CD14-positive monocyte (primary cell): Measurements from ENCODE around the gene OR3A2. TPM values are rescaled to one million over a fixed set of nuclear protein-coding genes. Genes with fewer than 3 reads are reported as not detected.

Experiments
- DNase-seq, 3 donors: peaks; one replicate each; pipeline ENCODE4 v3.0.0-alpha.2; 2011 to 2022
- H2AFZ ChIP-seq: 2 replicates; pipeline ENCODE4 v1.6.0; 2012; ENCODE audit warnings: mild to moderate bottlenecking, low read depth, low read length, inconsistent platforms; ENCODE audit not compliant: insufficient read depth, poor library complexity, severe bottlenecking
- H3K27ac ChIP-seq, 2 donors: 1 replicate in 1 of 2; 2 replicates in 1 of 2; pipeline ENCODE4 v1.5.1; 2012 to 2013; ENCODE audit warnings: low read length in 2 of 2, control low read depth in 1 of 2, inconsistent platforms in 1 of 2, low read depth in 1 of 2, mild to moderate bottlenecking in 1 of 2
- H3K27me3 ChIP-seq, 2 donors: one replicate each; pipeline versions ENCODE4 v1.6.0 to v1.6.1; 2011 to 2013; ENCODE audit warnings: low read length in 2 of 2; ENCODE audit not compliant: control insufficient read depth in 2 of 2, insufficient read depth in 2 of 2
- H3K36me3 ChIP-seq, 2 donors: replicated peaks in 1 of 2; 1 replicate in 1 of 2; 2 replicates in 1 of 2; pipeline versions ENCODE4 v1.5.1 to v1.6.1; 2012 to 2013; ENCODE audit warnings: low read length in 2 of 2, control low read depth in 1 of 2, inconsistent platforms in 1 of 2, mild to moderate bottlenecking in 1 of 2; ENCODE audit not compliant: insufficient read depth in 2 of 2, control insufficient read depth in 1 of 2
- H3K4me1 ChIP-seq, 2 donors: 1 replicate in 1 of 2; 2 replicates in 1 of 2; pipeline versions ENCODE4 v1.5.1 to v1.6.1; 2012 to 2013; ENCODE audit warnings: low read length in 2 of 2, control low read depth in 1 of 2, inconsistent platforms in 1 of 2, mild to moderate bottlenecking in 1 of 2, moderate library complexity in 1 of 2; ENCODE audit not compliant: insufficient read depth in 2 of 2, control insufficient read depth in 1 of 2
- H3K4me2 ChIP-seq: replicated peaks from 2 replicates; pipeline ENCODE3; 2012; ENCODE audit warnings: low read length, moderate library complexity, mild to moderate bottlenecking; ENCODE audit not compliant: poor library complexity, severe bottlenecking; ENCODE audit errors: extremely low read depth
- H3K4me3 ChIP-seq, 3 experiments: fragments of 200-600 bp in 1 of 3; sonication (generic) in 1 of 3; replicated peaks in 1 of 3; 1 replicate in 2 of 3; 2 replicates in 1 of 3; pipeline ENCODE4 v1.5.1; 2011 to 2013; ENCODE audit warnings: low read length in 3 of 3, mild to moderate bottlenecking in 3 of 3, control low read depth in 2 of 3, low read depth in 2 of 3, inconsistent platforms in 1 of 3, moderate library complexity in 1 of 3
- H3K79me2 ChIP-seq: 2 replicates; pipeline ENCODE4 v1.6.0; 2012; ENCODE audit warnings: mild to moderate bottlenecking, control low read depth, inconsistent platforms, low read length, moderate library complexity; ENCODE audit not compliant: insufficient read depth
- H3K9ac ChIP-seq: 2 replicates; pipeline ENCODE4 v1.6.0; 2017; ENCODE audit warnings: low read length, mild to moderate bottlenecking; ENCODE audit not compliant: insufficient read depth, poor library complexity, severe bottlenecking
- H3K9me3 ChIP-seq, 2 donors: replicated peaks in 1 of 2; 1 replicate in 1 of 2; 2 replicates in 1 of 2; pipeline versions ENCODE4 v1.5.1 to v1.6.1; 2012 to 2013; ENCODE audit warnings: low read length in 2 of 2, control low read depth in 1 of 2; ENCODE audit not compliant: control insufficient read depth in 1 of 2, insufficient read depth in 1 of 2
- H4K20me1 ChIP-seq: 2 replicates; pipeline ENCODE4 v1.6.0; 2012; ENCODE audit warnings: mild to moderate bottlenecking, low read length, control low read depth, moderate library complexity; ENCODE audit not compliant: insufficient read depth
- H3K27ac Mint-ChIP-seq, 7 donors: one replicate each; pipeline ENCODE4 v1.8.0; 2020; ENCODE audit warnings: mild to moderate bottlenecking in 7 of 7, mixed read lengths in 7 of 7, moderate library complexity in 6 of 7, inconsistent platforms in 2 of 7
- H3K27me3 Mint-ChIP-seq, 3 donors: one replicate each; pipeline ENCODE4 v1.8.0; 2021 to 2022; ENCODE audit warnings: low read depth in 3 of 3, mild to moderate bottlenecking in 3 of 3, mixed read lengths in 3 of 3, moderate library complexity in 3 of 3, inconsistent platforms in 1 of 3
- H3K36me3 Mint-ChIP-seq, 2 donors: one replicate each; pipeline ENCODE4 v1.8.0; 2020; ENCODE audit warnings: mixed read lengths in 2 of 2, inconsistent platforms in 1 of 2, mild to moderate bottlenecking in 1 of 2
- H3K4me1 Mint-ChIP-seq: one replicate; pipeline ENCODE4 v1.8.0; 2020; ENCODE audit warnings: mild to moderate bottlenecking, mixed read lengths
- H3K4me3 Mint-ChIP-seq, 2 donors: one replicate each; pipeline ENCODE4 v1.8.0; 2020; ENCODE audit warnings: mild to moderate bottlenecking in 2 of 2, mixed read lengths in 2 of 2, moderate library complexity in 1 of 2
- H3K9me3 Mint-ChIP-seq, 7 donors: one replicate each; pipeline ENCODE4 v1.8.0; 2020 to 2022; ENCODE audit warnings: mixed read lengths in 7 of 7, mild to moderate bottlenecking in 6 of 7, moderate library complexity in 6 of 7, inconsistent platforms in 2 of 7
- WGBS: methylation state at CpG from one replicate; pipeline ENCODE4 v1.1.5; 2013; ENCODE audit warnings: missing lambda C conversion rate; ENCODE audit not compliant: insufficient coverage; 5-methylcytosine and 5-hydroxymethylcytosine counted together
- intact Hi-C, 2 donors: fragments of 100-400 bp; cut with micrococcal nuclease; formaldehyde crosslinking; loops; one replicate each; pipeline versions ENCODE4 v1.15.0 to v1.15.1; 2023
- polyA plus RNA-seq, 3 donors: library from polyadenylated mRNA; depleted of rRNA in 1 of 3; unstranded in 2 of 3; stranded (reverse) in 1 of 3; fragments of 300-500 nt in 2 of 3; fragments of >200 nt in 1 of 3; fragmentation: Illumina TruSeq in 2 of 3; gene quantifications; 1 replicate in 2 of 3; 2 replicates in 1 of 3; pipeline ENCODE4 v1.2.3, GENCODE V29; 2012 to 2021
- TF ChIP-seq, protein P1 (sequence below): fragments of 200-600 bp; IDR thresholded peaks from one replicate; pipeline ENCODE4 v1.8.0; 2022; ENCODE audit warnings: antibody characterized with exemption, mild to moderate bottlenecking

Gene OR3A2
- polyA plus RNA-seq, 3 donors, result not detected

DNA sequence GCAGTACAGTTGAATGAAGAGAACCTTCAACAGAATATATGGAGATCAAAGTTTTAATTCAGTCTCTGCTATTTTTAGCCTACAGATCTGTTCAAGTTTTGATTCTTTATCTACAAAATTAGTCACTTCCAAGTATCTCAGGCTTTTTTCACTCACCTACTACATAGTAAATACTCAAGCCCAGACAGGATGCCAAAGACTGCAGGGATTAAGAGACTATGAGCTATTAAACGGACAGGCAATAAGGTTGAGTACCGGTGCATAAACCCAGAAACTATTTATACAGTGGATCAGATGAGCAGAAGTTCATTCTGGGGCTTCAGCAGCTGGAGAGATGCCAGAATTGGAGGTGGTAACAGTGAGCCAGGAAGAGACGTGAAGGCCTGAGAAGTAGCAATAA is 69.3 kb downstream of the OR3A2 start:
- no peak overlapping the region for H3K4me3 ChIP-seq
- no peak overlapping the region for H2AFZ ChIP-seq
- intact Hi-C loops, result no loop called here
- Mint-ChIP-seq H3K27ac (no peak overlapping the region), H3K36me3 (no peaks in the 10 kb centered on the region), H3K9me3 (peaks cover 0 to 4% (median 2%) of the 10 kb centered on the region in 7 donors), H3K4me1 (no peaks in the 10 kb centered on the region), H3K4me3 (no peak overlapping the region), H3K27me3 (peaks cover 0 to 9% (median 0%) of the 10 kb centered on the region in 3 donors)
- H3K9ac ChIP-seq, result no peak overlapping the region
- no peaks in the 10 kb centered on the region for H3K9me3 ChIP-seq
- WGBS, result 60% methylated on average over 2 of the region's 3 CpGs
- H4K20me1 ChIP-seq, result no peaks in the 10 kb centered on the region
- H3K36me3 ChIP-seq, result no peaks in the 10 kb centered on the region
- no peak for DNase-seq
- H3K79me2 ChIP-seq, result no peaks in the 10 kb centered on the region
- TF ChIP-seq, protein P1, sequence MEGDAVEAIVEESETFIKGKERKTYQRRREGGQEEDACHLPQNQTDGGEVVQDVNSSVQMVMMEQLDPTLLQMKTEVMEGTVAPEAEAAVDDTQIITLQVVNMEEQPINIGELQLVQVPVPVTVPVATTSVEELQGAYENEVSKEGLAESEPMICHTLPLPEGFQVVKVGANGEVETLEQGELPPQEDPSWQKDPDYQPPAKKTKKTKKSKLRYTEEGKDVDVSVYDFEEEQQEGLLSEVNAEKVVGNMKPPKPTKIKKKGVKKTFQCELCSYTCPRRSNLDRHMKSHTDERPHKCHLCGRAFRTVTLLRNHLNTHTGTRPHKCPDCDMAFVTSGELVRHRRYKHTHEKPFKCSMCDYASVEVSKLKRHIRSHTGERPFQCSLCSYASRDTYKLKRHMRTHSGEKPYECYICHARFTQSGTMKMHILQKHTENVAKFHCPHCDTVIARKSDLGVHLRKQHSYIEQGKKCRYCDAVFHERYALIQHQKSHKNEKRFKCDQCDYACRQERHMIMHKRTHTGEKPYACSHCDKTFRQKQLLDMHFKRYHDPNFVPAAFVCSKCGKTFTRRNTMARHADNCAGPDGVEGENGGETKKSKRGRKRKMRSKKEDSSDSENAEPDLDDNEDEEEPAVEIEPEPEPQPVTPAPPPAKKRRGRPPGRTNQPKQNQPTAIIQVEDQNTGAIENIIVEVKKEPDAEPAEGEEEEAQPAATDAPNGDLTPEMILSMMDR, result no peak
- H3K4me1 ChIP-seq, result no peaks in the 10 kb centered on the region
- H3K27me3 ChIP-seq, result no peaks in the 10 kb centered on the region
- no peak overlapping the region for H3K27ac ChIP-seq
- no peak overlapping the region for H3K4me2 ChIP-seq

DNA sequence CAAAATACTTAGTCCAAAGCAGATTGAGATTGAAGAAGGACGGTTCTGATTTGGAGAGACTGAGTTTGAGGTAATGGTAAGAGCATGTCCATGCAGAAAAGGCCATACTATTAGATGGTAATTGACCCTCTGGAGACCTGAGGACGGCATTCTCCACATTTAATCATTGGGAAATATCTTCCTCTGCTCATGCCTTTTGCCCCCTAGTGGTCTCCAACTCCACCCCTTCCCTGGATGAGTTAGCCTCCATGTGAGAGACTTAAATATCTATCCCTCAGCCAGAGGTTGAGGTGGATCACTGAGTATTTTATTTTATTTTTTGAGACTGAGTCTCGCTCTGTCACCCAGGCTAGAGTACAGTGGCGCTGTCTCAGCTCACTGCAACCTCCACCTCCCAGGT is 77.5 kb downstream of the OR3A2 start:
- no peaks in the 10 kb centered on the region for H3K4me1 Mint-ChIP-seq
- H3K27ac Mint-ChIP-seq, result no peak overlapping the region
- Histone ChIP-seq H4K20me1 (no peaks in the 10 kb centered on the region), H3K79me2 (no peaks in the 10 kb centered on the region), H3K4me1 (no peaks in the 10 kb centered on the region), H3K27ac (no peak overlapping the region), H3K4me2 (no peak overlapping the region), H3K4me3 (no peak overlapping the region), H3K9me3 (no peaks in the 10 kb centered on the region), H3K9ac (no peak overlapping the region), H3K36me3 (no peaks in the 10 kb centered on the region), H2AFZ (no peak overlapping the region), H3K27me3 (no peaks in the 10 kb centered on the region)
- TF ChIP-seq, protein P1, result no peak
- peaks cover 0 to 2% (median 0%) of the 10 kb centered on the region in 7 donors for H3K9me3 Mint-ChIP-seq
- no peak for DNase-seq
- WGBS, result no CpG with 5 or more reads among the region's 4 CpGs
- intact Hi-C loops, result no loop called here
- no peak overlapping the region for H3K4me3 Mint-ChIP-seq
- no peaks in the 10 kb centered on the region for H3K36me3 Mint-ChIP-seq
- peaks cover 5 to 8% (median 7%) of the 10 kb centered on the region in 3 donors for H3K27me3 Mint-ChIP-seq
